ENCODE results near the gene CAMK2B. TPM values are rescaled to one million over a fixed set of nuclear protein-coding genes. Genes with fewer than 3 reads are reported as not detected.

The CAMK2B gene
- total and polyA plus RNA-seq, 8 donors: 0.17 to 1.1 (median 0.53) TPM

DNA sequence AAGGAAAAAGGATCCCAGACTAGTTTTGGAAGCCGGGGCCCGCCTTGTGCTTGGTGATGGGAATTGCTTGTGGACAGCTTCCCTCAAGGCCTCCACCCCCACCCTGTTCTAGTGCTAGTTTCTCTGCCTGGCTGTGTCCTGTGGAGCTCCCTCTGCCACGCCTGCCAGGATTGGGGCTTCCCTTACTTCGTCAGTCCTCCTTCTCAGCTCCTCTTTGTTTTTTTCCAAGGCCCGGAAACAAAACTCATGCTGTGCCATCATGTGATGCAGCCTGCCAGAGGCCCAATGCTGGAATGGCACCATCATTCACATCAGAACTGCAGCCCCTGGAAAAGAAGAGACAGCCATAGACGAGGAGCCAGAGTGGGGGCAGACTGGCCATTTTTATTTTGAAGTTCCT is 113.4 kb downstream of the CAMK2B start:
- no peak for ATAC-seq
- no peak for DNase-seq
- TF ChIP-seq, protein P1, sequence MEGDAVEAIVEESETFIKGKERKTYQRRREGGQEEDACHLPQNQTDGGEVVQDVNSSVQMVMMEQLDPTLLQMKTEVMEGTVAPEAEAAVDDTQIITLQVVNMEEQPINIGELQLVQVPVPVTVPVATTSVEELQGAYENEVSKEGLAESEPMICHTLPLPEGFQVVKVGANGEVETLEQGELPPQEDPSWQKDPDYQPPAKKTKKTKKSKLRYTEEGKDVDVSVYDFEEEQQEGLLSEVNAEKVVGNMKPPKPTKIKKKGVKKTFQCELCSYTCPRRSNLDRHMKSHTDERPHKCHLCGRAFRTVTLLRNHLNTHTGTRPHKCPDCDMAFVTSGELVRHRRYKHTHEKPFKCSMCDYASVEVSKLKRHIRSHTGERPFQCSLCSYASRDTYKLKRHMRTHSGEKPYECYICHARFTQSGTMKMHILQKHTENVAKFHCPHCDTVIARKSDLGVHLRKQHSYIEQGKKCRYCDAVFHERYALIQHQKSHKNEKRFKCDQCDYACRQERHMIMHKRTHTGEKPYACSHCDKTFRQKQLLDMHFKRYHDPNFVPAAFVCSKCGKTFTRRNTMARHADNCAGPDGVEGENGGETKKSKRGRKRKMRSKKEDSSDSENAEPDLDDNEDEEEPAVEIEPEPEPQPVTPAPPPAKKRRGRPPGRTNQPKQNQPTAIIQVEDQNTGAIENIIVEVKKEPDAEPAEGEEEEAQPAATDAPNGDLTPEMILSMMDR (IDR thresholded peaks at IDR 0.05): no peak
- Histone ChIP-seq H3K9me3 (no peaks in the 10 kb centered on the region), H3K36me3 (peaks cover 0 to 79% of the 10 kb centered on the region in 2 donors), H3K4me1 (no peaks in the 10 kb centered on the region), H3K4me3 (no peak overlapping the region), H3K27me3 (no peaks in the 10 kb centered on the region), H3K27ac (no peak overlapping the region)
- intact Hi-C loops (cut with DNase I): no loop called here

DNA sequence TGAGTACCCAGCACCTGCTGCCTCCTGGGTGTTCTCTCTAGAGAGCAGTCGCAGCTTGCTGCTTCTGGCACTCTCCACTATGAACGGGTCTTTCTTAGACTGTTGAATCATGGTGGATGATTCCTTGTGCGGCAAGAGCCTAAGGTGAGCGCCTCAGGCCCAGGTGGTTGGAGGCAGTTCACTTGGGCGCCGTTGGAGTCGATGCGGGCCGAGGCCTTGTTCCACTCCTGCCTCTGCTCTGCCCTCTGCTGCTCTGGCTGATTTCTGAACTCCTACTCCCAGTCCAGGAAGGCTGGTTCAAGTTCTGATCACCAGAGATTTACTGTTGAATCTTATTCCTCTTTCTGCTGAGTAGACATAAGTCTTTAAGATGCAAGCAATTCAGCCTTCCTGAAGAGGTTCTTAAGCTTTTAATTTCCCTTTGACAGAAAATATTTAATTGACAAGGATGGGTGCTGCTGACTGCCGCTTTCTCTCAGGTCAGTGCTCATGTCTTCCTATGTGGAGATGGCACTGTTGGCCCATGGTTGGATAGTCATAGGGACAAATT is 114.2 kb downstream of the CAMK2B start:
- TF ChIP-seq, protein P1 (IDR thresholded peaks at IDR 0.05): no peak
- no peaks in the 10 kb centered on the region for H3K9me3 ChIP-seq
- no peaks in the 10 kb centered on the region for H3K27me3 ChIP-seq
- ATAC-seq (no peak), DNase-seq (no peak)
- H3K36me3 ChIP-seq: peaks cover 0 to 87% of the 10 kb centered on the region in 2 donors
- H3K4me3 ChIP-seq: no peak overlapping the region
- H3K27ac ChIP-seq: no peak overlapping the region
- intact Hi-C loops (cut with DNase I): no loop called here
- H3K4me1 ChIP-seq: no peaks in the 10 kb centered on the region

DNA sequence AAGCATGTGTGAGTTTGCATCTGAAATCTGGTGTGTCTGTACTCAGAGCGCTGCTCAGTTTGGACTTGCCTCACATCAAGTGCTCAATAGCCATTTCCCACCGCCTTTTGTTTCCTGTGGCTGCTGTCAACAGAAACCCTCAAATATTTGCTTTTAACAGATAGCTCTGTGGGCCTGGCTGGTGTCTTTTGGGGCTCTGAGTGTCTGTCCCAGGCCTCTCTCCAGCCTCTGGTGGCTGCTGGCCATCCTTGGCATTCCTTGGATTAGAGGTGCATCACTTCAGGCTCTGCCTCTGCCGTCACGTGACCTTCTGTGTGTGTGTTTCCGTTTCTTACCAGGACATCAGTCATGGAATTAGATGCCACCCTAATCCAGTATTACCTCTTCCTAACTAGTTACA is 115.3 kb downstream of the CAMK2B start:
- DNase-seq: no peak
- no peak overlapping the region for H3K27ac ChIP-seq
- H3K4me3 ChIP-seq: no peak overlapping the region
- ATAC-seq: no peak
- H3K27me3 ChIP-seq: no peaks in the 10 kb centered on the region
- TF ChIP-seq, protein P1 (IDR thresholded peaks at IDR 0.05): no peak
- H3K36me3 ChIP-seq: peaks cover 0 to 98% of the 10 kb centered on the region in 2 donors
- intact Hi-C loops (cut with DNase I): no loop called here
- no peaks in the 10 kb centered on the region for H3K9me3 ChIP-seq
- no peaks in the 10 kb centered on the region for H3K4me1 ChIP-seq

DNA sequence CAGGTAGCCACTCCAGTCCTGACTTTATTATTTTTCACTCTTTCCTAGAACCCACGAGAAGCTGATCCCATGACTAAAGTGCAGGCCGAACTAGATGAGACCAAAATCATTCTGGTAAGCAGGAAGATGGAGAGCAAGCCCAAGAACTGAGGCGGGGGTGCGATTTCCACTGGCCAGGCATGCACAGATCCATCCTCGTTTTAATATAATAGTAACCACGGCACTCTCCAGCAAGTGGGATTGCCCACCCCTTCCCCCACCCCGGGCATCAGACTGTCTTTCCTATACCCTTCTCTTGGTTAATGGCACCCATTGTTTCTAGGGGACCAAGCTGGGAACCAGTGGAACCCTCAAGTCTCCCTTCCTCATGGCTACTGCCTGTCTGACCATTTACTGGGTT is 117.3 kb downstream of the CAMK2B start:
- Histone ChIP-seq H3K36me3 (peaks cover 0 to 95% of the 10 kb centered on the region in 2 donors), H3K4me1 (no peaks in the 10 kb centered on the region), H3K4me3 (no peak overlapping the region), H3K27me3 (no peaks in the 10 kb centered on the region), H3K9me3 (no peaks in the 10 kb centered on the region), H3K27ac (no peak overlapping the region)
- intact Hi-C loops (cut with DNase I): no loop called here
- DNase-seq (no peak), ATAC-seq (no peak)
- TF ChIP-seq, protein P1 (IDR thresholded peaks at IDR 0.05): no peak

DNA sequence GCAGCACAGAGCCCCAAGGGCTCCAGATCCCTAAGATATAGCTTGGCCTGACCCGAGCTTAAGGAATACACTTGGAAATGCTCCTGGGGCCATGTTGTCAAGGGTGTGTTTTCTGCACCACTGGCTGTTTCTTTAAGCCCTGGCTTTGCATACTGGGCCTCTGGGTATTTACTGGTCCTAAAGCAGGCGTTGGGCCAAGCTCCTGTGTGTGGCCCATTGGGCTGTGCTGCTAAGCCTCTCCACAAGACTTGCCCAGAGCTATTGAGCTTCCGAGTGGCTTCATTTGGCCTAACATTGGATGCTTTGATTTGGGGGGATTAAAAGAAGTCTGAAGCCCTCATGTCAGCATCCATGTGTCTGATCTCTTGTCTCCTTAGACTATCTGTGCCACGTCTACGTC is 119.4 kb downstream of the CAMK2B start:
- Histone ChIP-seq H3K4me3 (no peak overlapping the region), H3K27ac (no peak overlapping the region), H3K9me3 (no peaks in the 10 kb centered on the region), H3K27me3 (no peaks in the 10 kb centered on the region), H3K36me3 (peaks cover 0 to 75% of the 10 kb centered on the region in 2 donors), H3K4me1 (peaks cover 9 to 16% of the 10 kb centered on the region in 2 donors)
- TF ChIP-seq, protein P1 (IDR thresholded peaks at IDR 0.05): no peak
- intact Hi-C loops (cut with DNase I): no loop called here
- DNase-seq (no peak), ATAC-seq (no peak)

All from left lung (tissue), 10 donors.